IgD-negative memory B cell (primary cell): ENCODE measurements around the gene OR9A4. TPM values are rescaled to one million over a fixed set of nuclear protein-coding genes. Genes with fewer than 3 reads are reported as not detected.
A peak's percentile ranks its signal among the peaks of the same experiment; 100 is the strongest.

Source experiments
- H3K27ac Mint-ChIP-seq, 3 donors: one replicate each; pipeline ENCODE4 v1.8.0; 2020 to 2022; ENCODE audit warnings: mild to moderate bottlenecking in 3 of 3, mixed read lengths in 3 of 3, moderate library complexity in 1 of 3
- H3K27me3 Mint-ChIP-seq: one replicate; pipeline ENCODE4 v1.8.0; 2021; ENCODE audit warnings: mixed read lengths
- H3K36me3 Mint-ChIP-seq: one replicate; pipeline ENCODE4 v1.8.0; 2020; ENCODE audit warnings: mild to moderate bottlenecking, mixed read lengths
- H3K4me1 Mint-ChIP-seq, 3 donors: one replicate each; pipeline ENCODE4 v1.8.0; 2020 to 2022; ENCODE audit warnings: mixed read lengths in 3 of 3, mild to moderate bottlenecking in 1 of 3
- H3K4me3 Mint-ChIP-seq, 4 donors: one replicate each; pipeline ENCODE4 v1.8.0; 2020 to 2022; ENCODE audit warnings: mild to moderate bottlenecking in 4 of 4, mixed read lengths in 4 of 4, moderate library complexity in 3 of 4
- H3K9me3 Mint-ChIP-seq, 3 donors: one replicate each; pipeline ENCODE4 v1.8.0; 2020 to 2021; ENCODE audit warnings: mixed read lengths in 3 of 3, mild to moderate bottlenecking in 1 of 3
- polyA plus RNA-seq: library from polyadenylated mRNA; unstranded; fragments of 300-500 nt; fragmentation: Illumina TruSeq; gene quantifications from one replicate; pipeline ENCODE4 v1.2.3, GENCODE V29; 2021

OR9A4 gene
- polyA plus RNA-seq, 1 donor from 2014 or later, result not detected

GRCh38 chr7:141960687-141961422, 44.7 kb downstream of the OR9A4 start:
- peaks cover 0 to 10% (median 6%) of the 10 kb centered on the region in 3 donors for H3K4me1 Mint-ChIP-seq
- no peaks in the 10 kb centered on the region for H3K27me3 Mint-ChIP-seq
- H3K36me3 Mint-ChIP-seq, result no peaks in the 10 kb centered on the region
- no peak overlapping the region for H3K27ac Mint-ChIP-seq
- peaks cover 0 to 18% (median 6%) of the 10 kb centered on the region in 3 donors for H3K9me3 Mint-ChIP-seq
- H3K4me3 Mint-ChIP-seq, result peak overlapping the region in 1 of 4 donors; percentile 71

Other genes with a start within 250 kb of the OR9A4 start
- 8.9 TPM for gene DENND11, start 214.2 kb upstream of the OR9A4 start, polyA plus RNA-seq
- gene WEE2, start 208.0 kb upstream of the OR9A4 start, polyA plus RNA-seq, result not detected
- 245 TPM for gene SSBP1, start 178.0 kb upstream of the OR9A4 start, polyA plus RNA-seq
- gene TAS2R3, start 152.3 kb upstream of the OR9A4 start, polyA plus RNA-seq, result not detected
- not detected for gene TAS2R4, start 139.7 kb upstream of the OR9A4 start, polyA plus RNA-seq
- gene TAS2R5, start 126.2 kb upstream of the OR9A4 start, polyA plus RNA-seq, result 0.33 TPM
- gene PRSS37, start 74.9 kb upstream of the OR9A4 start, polyA plus RNA-seq, result not detected
- not detected for gene CLEC5A, start 30.6 kb downstream of the OR9A4 start, polyA plus RNA-seq
- not detected for gene TAS2R38, start 57.4 kb downstream of the OR9A4 start, polyA plus RNA-seq
- not detected for gene MGAM, start 79.5 kb downstream of the OR9A4 start, polyA plus RNA-seq
- gene MGAM2, start 195.3 kb downstream of the OR9A4 start, polyA plus RNA-seq, result not detected